Progenitor cell of endocrine pancreas (in vitro differentiated cells): ENCODE results near the gene SLC7A14. TPM values are rescaled to one million over a fixed set of nuclear protein-coding genes. Genes with fewer than 3 reads are reported as not detected.

Experiments
- DNase-seq: peaks from one replicate; pipeline ENCODE4 v3.0.0; 2021; ENCODE audit warnings: low spot score; ENCODE audit not compliant: unreplicated experiment
- H3K27ac Mint-ChIP-seq: 2 replicates; pipeline ENCODE4 v1.8.0; 2021; ENCODE audit warnings: mild to moderate bottlenecking, moderate library complexity, mixed read lengths
- H3K27me3 Mint-ChIP-seq: 2 replicates; pipeline ENCODE4 v1.8.0; 2021; ENCODE audit warnings: mixed read lengths
- H3K36me3 Mint-ChIP-seq: 2 replicates; pipeline ENCODE4 v1.8.0; 2022; ENCODE audit warnings: mixed read lengths; ENCODE audit not compliant: insufficient read depth
- H3K4me1 Mint-ChIP-seq: 2 replicates; pipeline ENCODE4 v1.8.0; 2021; ENCODE audit warnings: low read depth, mixed read lengths
- H3K4me3 Mint-ChIP-seq: 2 replicates; pipeline ENCODE4 v1.8.0; 2021; ENCODE audit warnings: low read depth, mild to moderate bottlenecking, moderate library complexity, mixed read lengths
- H3K9me3 Mint-ChIP-seq: 2 replicates; pipeline ENCODE4 v1.8.0; 2021; ENCODE audit warnings: low read depth, mixed read lengths
- CTCF ChIP-seq: fragments of 200-600 bp; sonication (generic); IDR thresholded peaks from one replicate; pipeline ENCODE4 v1.5.0; 2021; ENCODE audit warnings: antibody characterized with exemption, mild to moderate bottlenecking; ENCODE audit not compliant: unreplicated experiment
- total RNA-seq: library from RNA; stranded (reverse); gene quantifications from 2 replicates; pipeline ENCODE4 v1.2.1, GENCODE V29; 2021

The SLC7A14 gene
- total RNA-seq, 1 donor from 2014 or later: 1.2 TPM

- Mint-ChIP-seq H3K27ac (no peak overlapping the region), H3K4me1 (peaks cover 7% of the 10 kb centered on the region), H3K36me3 (no peaks in the 10 kb centered on the region), H3K9me3 (no peaks in the 10 kb centered on the region), H3K27me3 (peaks cover 3% of the 10 kb centered on the region), H3K4me3 (no peak overlapping the region)
- DNase-seq: no peak
- peak; percentile 26 for TF ChIP-seq CTCF
These were observed 148.0 kb downstream of the SLC7A14 start for GRCh38 chr3:170437696-170438407.

- no peaks in the 10 kb centered on the region for H3K36me3 Mint-ChIP-seq
- no peak overlapping the region for H3K27ac Mint-ChIP-seq
- DNase-seq: no peak
- H3K4me1 Mint-ChIP-seq: peaks cover 7% of the 10 kb centered on the region
- no peaks in the 10 kb centered on the region for H3K27me3 Mint-ChIP-seq
- no peaks in the 10 kb centered on the region for H3K9me3 Mint-ChIP-seq
- no peak for TF ChIP-seq CTCF
- H3K4me3 Mint-ChIP-seq: no peak overlapping the region
These were observed 148.7 kb downstream of the SLC7A14 start for GRCh38 chr3:170437176-170437575.

GRCh38 chr3:170436697-170437096 lies 149.2 kb downstream of the SLC7A14 start:
- H3K9me3 Mint-ChIP-seq: no peaks in the 10 kb centered on the region
- H3K27ac Mint-ChIP-seq: no peak overlapping the region
- DNase-seq: no peak
- peaks cover 7% of the 10 kb centered on the region for H3K4me1 Mint-ChIP-seq
- no peaks in the 10 kb centered on the region for H3K27me3 Mint-ChIP-seq
- H3K4me3 Mint-ChIP-seq: no peak overlapping the region
- no peak for TF ChIP-seq CTCF
- H3K36me3 Mint-ChIP-seq: no peaks in the 10 kb centered on the region

- Mint-ChIP-seq H3K4me3 (no peak overlapping the region), H3K27me3 (no peaks in the 10 kb centered on the region), H3K4me1 (peaks cover 7% of the 10 kb centered on the region), H3K36me3 (peaks cover 1% of the 10 kb centered on the region), H3K9me3 (no peaks in the 10 kb centered on the region), H3K27ac (no peak overlapping the region)
- no peak for TF ChIP-seq CTCF
- no peak for DNase-seq
These were observed 153.5 kb downstream of the SLC7A14 start for GRCh38 chr3:170432416-170432815.

GRCh38 chr3:170431054-170431453 lies 154.8 kb downstream of the SLC7A14 start:
- peak; percentile 27 for TF ChIP-seq CTCF
- Mint-ChIP-seq H3K27ac (no peak overlapping the region), H3K4me3 (no peak overlapping the region), H3K27me3 (no peaks in the 10 kb centered on the region), H3K9me3 (no peaks in the 10 kb centered on the region), H3K4me1 (peaks cover 11% of the 10 kb centered on the region), H3K36me3 (peaks cover 1% of the 10 kb centered on the region)
- no peak for DNase-seq
